CD4-positive, alpha-beta T cell treated with Interleukin-17A for 4 hours (primary cell): ENCODE measurements around the gene MYOD1.

ENCODE experiments used
- DNase-seq: peaks from one replicate; pipeline ENCODE4 v3.0.0-alpha.2; 2020; ENCODE audit warnings: mixed read lengths

MYOD1 gene

DNA sequence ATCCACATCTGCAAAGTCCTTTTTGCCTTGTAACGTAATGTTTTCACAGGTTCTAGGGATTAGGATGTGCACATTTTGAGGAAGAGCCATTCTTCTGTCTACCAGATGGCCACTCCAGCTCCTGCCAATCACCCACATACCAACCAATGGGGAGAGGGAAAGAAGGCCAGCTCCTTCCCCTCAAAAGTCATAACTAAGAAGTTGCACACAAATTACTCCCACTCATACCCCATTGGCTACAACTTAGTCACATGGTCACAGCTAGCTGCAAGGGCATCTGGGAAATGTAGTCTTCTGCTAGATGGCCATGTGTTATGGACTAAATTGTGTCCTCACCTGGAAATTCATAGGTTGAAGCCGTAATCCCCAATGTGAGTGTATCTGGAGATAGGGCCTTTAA, 15.4 kb upstream of the MYOD1 start:
- DNase-seq, result no peak

DNA sequence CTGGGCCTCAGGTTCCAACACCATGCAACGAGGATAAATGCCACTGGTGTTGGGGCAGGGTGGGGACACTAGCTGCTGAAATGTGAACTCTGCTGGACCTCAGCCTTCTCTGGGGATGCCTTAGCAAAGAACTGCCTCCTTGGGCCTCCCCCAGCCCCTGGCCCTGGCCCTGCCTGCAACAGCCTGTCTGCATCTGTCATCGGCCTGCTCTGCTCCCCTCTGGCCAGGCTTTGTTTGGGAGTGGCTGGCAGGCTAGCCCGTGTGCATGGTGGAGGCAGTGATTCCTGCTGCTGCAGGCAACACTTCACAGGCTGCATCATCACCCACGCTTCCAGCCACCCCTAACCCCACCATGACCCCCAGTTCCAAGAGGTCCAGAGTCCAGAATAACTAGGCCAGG, 11.5 kb upstream of the MYOD1 start:
- DNase-seq, result no peak

DNA sequence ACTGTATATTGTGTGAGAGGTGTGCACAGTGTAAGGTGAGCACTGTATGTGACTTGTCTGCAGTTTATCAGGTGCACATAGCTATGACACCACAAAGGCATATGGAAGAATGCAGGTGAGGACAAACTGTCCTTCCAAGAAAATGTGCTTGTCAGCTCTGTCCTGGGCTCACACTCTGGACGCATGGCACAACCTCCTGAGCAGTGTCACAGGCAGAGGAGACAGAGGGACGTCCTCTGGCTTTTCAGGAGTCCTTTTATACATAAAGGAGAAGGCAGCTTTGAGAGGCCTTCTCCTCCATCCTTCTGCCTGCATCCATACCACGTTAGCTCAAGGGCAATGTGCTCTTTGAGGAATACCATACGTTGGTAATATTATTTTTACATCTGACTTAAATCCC, 7.5 kb upstream of the MYOD1 start:
- DNase-seq, result no peak

DNA sequence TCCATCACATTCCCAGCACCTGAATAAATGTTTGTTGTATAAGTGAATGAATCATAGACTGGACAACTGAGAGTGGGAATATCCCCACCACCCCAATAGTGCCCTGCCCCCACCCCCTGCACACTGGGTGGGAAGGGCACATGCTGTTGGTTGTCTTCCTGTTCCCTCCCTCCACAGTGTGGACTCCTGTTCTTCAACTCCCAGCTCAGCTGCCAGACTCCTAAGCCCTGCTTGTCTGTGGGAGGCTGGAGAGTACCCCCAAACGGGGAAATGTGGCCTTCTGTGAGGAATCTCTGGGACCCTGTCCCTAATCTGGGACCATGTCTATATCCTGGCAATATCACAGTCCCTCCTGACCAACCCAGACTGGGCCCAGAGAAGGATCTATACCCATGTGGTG, 5.5 kb upstream of the MYOD1 start:
- DNase-seq, result no peak

DNA sequence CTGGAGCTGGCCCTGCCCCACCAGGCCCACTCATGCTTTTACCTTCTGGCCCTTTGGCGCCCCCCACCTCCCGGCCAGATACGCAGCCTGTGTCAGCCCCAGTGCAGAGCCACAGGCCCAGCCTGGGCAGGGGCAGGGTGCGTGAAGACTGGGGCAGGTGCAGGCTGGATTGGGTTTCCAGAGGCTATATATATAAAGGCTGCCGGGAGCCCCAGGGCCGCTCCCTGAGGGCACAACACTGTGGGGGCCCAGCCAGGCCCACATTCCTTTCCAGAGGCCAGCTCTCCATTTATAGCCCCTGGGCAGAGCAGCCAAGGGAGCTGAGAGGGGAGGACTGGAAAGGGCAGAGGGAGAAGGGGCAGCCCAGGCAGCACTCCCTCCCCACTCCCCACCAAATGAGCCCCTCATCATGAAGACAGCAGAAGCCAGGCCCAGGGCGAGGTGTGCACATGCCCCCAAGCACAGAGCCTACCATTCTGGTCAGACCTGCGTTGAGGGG, 5.0 kb upstream of the MYOD1 start:
- DNase-seq, result no peak

DNA sequence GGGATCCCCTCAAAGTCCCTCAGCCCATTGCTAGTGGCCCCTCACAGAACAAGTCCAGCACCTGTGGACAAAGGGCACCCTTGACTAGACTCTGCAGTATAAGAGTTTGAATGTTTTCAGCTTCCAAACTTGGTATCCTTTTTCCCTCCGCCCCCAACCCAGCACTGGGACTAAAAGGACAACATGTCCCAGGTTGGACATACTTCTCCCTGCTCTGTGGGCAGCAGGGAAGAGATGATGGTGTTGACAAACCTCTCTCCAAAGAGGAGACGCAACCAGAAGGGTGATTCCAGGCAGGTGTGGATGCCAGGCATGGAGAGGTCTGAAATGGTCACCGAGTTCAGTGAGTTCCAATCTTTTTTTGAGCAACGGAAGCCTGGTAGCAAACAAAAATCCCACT, 4.5 kb upstream of the MYOD1 start:
- no peak for DNase-seq

DNA sequence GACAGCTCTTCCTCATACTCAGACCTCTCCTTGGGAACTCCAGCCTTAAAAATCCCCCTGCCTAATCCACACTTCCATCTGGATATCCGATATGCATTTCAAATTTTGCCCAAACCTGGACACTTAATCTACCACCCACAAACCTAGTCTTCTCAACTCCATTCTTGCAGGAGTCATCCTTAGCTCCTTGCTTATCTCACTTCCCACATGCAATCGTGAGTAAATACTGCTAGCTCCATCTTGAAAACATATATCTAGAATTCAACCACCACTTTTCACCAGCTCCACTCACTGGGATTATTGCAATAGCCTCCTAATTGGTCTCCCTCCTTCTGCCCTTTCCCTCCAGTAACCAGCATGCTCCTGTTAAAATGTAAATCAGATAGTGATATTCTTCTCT, 2.6 kb upstream of the MYOD1 start:
- DNase-seq, result no peak

DNA sequence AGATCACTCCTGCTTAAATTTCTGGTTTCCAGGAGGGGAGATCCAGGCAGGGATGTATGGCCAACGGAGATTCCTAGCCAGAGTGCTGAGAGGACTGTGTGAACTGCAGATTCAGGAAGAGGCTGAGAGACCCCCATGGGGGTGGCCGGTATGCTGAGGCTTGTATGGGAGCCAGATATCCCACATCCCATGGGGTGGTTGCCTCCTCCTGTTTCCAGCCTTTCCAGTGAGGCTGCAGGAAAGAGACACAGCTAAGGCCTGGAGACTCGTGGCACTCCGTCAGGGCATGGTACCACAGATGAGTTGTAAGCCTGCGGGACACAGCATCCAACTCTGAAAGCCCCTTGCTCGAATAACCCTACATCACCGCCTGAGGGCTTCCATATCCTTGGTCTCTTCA, 1.4 kb upstream of the MYOD1 start:
- DNase-seq, result no peak

DNA sequence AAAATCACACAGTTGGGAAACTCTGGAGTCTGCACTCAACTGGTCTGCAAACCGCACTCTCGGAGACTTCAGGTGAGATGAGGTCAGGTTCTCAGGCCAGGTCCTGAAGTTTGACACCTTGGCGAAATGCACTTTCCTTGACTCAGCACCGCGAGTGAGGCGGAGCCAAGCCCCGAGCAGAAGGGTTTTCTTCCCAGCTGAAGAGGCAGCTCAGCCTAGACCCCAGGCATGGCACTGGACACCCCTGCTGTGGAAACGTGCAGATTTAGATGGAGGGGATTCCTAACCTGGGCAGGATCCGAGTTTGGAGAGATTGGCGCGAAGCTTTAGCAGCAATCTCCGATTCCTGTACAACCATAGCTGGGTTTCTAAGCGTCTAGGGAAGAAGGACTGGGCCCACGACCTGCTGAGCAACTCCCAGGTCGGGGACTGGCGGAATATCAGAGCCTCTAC, 835 bp upstream of the MYOD1 start:
- DNase-seq, result no peak

DNA sequence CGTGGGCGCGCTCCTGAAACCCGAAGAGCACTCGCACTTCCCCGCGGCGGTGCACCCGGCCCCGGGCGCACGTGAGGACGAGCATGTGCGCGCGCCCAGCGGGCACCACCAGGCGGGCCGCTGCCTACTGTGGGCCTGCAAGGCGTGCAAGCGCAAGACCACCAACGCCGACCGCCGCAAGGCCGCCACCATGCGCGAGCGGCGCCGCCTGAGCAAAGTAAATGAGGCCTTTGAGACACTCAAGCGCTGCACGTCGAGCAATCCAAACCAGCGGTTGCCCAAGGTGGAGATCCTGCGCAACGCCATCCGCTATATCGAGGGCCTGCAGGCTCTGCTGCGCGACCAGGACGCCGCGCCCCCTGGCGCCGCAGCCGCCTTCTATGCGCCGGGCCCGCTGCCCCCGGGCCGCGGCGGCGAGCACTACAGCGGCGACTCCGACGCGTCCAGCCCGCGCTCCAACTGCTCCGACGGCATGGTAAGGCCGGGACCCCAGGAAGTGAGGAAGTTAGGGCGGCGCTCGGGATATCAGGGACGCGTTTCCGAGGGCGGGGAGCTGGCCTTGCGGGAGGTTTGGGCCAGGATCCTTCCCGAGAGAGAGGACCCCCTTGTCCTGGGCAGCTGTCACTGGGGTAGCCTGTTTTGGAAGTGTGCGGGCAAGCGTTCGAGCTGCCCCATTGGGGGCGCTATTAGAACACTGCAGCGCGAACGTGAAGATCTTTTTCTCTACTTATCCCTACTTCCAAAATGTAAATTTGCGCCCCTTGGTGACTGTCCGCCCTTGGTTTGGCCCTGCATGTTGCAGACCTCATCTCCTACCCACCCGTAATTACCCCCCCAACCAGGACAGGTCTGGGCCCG, 796 bp downstream of the MYOD1 start:
- DNase-seq, result no peak

DNA sequence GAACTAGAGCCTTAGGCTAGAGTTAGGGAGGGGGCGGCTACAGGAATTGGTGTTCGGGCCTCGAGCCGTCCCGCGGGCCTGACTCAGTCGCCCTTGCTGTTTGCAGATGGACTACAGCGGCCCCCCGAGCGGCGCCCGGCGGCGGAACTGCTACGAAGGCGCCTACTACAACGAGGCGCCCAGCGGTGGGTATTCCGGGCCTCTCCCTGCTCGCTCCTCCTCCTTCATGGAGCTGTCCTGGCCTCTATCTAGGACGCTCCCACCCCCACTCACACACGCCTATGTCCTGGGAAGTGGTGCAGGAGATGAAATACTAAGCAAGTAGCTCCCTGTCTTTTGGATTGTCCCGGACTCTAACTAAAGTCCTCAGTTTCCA, 1.4 kb downstream of the MYOD1 start:
- DNase-seq, result no peak

DNA sequence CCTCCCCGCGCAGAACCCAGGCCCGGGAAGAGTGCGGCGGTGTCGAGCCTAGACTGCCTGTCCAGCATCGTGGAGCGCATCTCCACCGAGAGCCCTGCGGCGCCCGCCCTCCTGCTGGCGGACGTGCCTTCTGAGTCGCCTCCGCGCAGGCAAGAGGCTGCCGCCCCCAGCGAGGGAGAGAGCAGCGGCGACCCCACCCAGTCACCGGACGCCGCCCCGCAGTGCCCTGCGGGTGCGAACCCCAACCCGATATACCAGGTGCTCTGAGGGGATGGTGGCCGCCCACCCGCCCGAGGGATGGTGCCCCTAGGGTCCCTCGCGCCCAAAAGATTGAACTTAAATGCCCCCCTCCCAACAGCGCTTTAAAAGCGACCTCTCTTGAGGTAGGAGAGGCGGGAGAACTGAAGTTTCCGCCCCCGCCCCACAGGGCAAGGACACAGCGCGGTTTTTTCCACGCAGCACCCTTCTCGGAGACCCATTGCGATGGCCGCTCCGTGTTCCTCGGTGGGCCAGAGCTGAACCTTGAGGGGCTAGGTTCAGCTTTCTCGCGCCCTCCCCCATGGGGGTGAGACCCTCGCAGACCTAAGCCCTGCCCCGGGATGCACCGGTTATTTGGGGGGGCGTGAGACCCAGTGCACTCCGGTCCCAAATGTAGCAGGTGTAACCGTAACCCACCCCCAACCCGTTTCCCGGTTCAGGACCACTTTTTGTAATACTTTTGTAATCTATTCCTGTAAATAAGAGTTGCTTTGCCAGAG, 2.0 kb downstream of the MYOD1 start:
- no peak for DNase-seq

DNA sequence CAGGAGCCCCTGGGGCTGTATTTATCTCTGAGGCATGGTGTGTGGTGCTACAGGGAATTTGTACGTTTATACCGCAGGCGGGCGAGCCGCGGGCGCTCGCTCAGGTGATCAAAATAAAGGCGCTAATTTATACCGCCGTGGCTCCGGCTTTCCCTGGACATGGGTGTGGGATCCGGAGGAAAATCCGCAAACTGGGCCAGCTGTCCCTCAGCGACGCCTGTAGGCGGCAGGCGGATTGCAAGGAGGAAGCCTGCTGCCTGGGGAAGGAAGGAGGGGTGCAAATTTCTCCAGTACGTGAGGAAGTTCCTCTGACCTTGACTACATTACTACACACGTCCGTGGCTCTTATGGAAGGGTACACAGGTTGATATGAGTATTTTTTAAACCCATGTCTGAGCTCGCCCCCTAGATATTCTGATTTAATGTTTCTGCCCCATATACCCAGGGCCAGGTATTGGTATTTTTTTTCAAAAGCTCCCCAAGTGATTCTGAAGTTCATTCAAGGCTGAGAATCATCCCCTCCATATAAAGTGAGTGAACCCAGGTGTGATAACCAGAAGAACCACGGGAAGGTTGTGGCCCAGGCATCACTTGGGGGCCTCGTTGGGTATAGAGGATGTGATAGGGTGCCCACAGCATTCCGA, 2.8 kb downstream of the MYOD1 start:
- no peak for DNase-seq

DNA sequence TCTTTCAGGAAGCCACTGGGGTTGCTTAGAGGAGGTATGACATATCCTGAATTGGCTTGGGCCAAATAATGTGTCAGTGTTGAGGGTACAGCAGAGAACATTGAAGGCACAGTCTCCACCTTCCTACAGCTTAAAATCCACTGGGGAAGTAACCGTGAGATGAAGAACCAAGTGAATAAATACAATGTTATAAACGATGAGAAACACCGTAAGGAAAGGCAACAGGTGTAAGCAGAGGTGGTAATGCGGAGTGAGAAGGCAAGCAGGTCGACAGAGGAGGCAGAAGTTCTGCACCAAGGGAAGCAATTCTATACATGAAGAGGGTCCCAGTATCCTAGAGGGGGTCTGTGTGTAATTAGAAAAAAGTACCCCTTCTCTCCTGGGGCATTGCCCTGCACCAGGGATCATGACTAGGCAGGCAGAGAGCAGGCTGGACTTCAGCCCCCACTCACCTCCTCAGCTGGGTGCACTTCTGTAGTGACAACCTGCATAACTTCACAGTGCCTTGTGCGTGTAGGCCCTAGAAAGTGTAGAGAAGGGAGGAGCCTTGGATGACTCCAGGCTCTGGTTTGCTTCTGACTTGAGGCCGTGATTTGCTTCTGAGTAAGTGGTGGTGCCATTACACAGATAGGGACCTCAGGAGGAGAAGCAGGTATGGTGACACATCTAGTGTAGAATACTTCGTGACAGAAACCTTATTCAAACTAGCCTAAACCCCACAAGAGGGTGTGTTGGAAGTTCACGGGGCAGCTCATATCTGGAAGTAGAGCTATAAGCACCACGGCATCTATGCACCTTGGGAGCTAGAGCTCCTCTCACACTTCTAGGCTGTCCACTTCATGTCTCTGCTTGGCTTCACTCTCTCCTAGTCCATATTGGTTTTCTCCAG, 4.9 kb downstream of the MYOD1 start:
- DNase-seq, result no peak

DNA sequence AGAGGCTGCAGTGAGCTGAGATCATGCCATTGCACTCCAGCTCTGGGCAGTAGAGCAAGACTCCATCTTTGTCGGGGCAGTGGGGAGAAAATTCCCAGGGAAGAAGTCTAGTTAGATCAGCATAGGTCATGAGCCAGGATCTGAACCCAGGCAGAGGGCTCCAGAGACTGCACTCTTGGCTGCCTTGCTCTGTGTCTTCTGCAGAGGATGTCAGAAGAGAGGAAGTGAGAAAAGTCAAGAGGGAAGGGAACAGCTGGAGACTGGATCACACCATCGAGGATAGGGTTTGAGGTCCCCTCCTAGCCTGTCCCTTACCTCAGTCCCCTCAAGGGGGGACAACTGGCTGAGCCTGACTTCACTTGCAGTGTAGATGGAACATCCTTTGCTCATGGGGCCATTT, 5.8 kb downstream of the MYOD1 start:
- DNase-seq, result no peak

DNA sequence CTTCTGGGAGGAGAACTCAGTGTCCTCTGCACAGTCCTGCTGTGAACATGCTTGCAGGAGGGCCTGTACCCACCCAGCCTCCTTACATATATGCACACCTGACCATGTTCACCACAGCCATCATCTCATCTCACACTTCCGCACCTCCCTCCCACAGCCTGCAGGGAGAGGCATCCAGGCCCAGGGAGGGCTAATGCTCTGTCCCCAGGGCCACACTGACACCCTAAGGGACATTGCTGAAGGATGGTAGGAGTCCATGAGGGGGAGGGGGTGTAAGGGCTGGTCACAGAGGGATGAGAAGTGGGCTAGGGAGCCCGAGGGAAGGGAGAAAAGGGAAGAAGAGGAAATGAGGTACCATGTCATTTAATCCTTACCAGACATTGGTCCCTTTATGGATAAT, 10.8 kb downstream of the MYOD1 start:
- DNase-seq, result no peak

DNA sequence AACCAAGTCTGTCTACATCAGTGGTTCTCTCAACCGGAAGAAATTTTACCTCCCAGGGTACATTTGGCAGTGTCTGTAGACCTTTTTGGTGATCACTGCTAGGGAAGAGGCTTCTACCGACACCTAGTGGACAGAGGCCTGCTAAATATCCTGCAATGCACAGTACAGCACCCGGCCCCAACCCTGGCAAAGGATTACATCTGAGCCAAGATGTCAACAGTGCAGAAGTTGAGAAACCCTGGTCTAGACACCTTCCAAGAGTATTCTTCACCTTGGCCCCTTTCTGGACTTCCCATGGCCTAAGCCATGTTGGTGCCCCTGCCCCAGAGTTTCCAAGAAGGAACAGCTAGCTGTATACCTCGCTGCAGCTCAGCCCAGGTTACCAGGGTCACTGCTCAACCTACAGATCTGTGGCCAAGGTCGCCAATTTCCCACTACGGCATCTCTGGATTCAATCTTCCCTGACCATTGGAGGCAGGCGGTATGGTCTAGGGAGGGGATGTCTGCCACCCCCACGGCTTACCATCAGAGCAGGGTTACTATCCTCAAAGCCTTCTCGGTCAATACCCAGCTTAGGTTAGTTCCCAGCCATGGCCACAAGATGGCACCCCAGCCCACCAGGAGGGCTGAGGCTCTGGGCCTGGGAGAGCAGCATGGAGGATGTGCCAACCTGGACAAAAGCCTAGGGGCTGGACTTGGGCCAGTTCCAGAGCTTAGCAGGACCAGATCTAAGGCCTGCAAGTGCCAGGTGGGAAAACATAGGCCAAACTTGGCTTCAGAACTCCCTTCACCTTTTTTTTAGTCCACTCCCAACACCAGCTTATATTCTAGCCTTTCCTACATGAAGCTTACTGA, 11.5 kb downstream of the MYOD1 start:
- peak; percentile 51 for DNase-seq

DNA sequence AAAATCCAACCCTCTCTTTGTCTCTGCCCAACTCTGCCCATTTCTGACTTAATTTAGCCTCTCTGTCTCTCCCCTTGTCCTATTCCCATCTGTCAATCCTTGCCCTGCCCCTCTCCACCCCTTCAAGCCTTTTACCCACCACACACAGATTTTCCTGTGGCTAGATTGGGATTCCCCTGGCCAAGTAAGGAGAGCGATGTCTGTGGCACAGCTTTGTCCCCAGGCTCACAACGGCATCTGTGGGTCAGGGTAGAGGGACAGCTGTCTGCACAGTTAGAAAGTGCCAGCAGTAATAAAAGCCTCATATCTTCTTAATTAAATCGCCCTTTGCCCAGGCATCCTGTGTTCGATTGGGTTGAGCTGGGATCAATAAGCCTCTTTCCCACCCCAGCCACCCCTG, 13.9 kb downstream of the MYOD1 start:
- no peak for DNase-seq

DNA sequence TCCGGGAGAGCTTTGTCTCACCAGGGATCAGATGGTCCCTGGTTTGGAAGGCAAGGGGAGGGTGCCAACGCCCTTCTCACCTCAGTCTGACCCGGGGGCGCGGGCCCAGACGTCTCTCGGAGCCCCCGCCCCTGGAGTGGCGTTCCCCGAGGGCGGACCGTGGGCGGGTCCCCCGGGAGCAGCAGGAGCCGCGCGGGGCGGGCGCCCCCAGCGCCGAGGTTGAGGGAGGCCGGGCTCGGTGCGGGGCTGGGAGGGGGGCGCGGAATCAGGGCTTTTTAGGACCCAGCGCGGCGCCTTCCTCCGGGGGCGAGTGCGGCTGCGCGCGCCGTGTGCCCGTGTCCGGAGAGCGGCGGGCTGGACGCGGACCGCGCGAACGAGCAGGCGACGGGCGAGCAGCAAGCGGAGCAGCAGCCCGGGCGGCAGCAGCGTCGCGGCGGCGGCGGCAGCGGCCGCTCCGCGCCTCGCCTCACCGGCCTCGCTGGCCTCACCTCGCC, 15.1 kb downstream of the MYOD1 start, which contains the start of gene KCNC1:
TSS of gene KCNC1 (plus strand) at position 364 of the 494 bp plus-strand sequence. CDS start 1,222 bp downstream, outside the sequence.
- no peak for DNase-seq

DNA sequence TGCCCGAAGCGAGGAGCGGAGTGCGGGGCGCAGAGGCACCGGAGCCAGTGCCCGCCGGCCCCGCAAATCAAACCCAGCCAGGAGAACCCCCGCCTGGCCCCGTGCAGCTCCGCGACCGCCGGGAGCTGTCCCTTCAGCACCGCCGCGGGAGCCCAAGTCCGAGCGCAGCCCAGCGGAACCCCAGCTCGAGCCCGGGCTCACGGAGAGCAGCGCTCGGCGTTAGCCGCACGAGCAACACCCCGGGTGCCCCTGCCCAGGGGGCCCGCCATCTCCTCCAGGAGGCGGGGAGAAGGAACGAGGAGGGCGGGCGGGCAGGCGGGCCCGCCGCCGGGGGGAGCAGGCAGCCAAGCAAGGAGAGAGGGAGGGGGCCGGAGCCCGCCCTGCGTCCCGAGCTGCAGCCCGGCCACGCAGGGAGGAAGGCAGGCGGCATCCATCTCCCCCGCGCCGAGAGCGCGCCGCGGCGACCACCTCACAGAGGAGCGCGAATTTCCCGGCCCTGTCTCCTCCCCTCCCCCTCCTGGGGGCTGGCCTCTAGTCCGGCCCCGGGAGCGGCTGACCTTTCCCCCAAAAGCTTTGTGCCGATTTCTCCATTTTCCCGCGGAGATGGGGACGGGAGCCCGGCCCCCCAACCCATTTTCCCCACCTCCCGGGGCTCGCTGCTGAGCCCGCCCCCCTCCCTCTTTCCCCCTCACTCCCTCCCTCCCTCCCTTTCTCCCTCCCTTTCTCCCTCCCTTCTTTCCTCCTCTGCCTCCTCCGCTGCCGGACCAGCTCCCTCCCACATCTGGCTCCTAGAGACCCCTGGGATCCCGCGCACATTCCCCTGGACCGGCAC, 15.8 kb downstream of the MYOD1 start:
- DNase-seq, result no peak
